ENCODE data around the gene CDC40.

Gene CDC40

DNA sequence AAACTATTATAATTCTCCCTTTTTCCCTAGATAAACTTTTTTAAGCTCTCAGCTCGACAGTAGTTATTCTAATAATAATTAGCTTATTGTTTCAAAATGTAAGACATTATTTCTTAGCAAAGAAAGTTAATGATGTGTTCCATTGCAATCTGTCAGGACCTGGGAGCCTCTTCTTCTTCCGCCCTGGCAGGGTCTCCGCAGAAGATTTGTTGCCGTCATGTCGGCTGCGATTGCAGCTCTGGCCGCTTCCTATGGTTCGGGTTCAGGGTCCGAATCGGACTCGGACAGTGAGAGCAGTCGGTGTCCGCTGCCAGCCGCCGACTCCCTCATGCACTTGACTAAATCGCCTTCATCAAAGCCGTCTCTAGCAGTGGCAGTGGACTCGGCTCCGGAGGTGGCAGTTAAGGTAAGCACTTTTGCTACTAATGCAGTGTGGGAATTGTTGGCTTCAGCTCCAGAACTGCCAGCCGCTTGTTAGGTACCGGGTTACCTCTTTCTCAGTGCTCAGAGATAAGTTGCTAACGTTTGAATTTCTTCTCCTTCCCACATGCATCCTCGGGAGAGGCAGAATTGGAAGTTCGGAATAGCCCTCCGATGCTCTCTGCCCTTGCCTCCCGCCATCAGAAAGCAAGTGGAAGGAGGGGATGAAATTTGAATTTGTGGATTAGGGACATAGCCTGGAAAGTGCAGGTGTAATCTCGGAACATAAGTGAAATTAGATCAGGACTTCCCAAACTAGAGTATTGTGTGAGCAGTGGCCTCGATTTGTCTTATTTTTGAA is at the start of gene CDC40:
CDC40 (plus strand) TSS at position 200 of the 781 bp plus-strand sequence; CDS start at position 218, 18 bp downstream.
- in situ Hi-C loops (cut with HindIII; ENCODE audit: low sequenced_read_pairs): no loop called here

DNA sequence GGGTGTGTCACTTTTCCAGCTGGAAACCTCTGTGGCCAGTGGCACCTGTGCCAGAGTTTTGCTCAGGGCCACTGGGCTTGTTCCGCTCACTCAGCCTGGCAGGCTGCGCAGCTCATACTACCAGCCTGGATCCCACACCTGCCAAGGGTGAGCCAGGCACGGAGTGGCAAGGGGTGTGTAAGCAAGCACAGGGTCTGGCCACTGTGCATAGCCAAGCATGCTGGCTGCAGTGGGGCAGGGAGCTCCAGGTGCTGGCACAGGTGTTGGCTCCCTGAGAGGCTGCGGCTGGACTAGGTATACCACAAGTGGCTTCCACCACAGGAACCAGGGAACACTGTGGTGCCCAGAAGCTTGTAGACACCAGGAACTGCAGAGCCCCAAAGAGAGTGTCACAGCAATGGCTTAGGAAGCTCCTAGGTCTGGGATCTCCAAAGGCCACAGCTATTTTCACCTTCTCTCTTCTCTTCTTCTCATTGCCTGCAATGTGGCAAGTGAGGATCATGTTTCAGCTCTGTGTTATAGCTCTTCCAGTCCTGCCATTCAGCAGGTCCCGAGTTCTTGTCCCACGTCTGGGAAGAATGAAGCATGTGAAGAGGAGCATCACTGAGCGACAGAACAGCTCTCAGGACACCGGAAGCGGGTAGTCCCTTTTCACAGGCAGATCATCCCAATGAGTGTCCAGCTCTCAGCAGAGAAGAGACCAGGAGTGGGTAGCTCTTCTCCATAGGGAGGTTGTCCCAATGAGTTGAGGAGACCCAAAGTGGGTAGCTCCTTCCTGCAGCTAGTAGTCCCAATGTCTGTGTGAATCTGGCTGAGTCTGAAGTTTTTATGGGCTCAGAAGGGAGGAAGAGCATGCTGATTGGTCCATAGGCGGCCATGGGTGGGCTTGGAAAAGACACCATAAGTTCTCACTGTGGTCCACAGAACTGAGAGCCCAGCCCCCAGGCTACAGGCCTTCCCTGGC is 42.0 kb upstream of the CDC40 start:
- in situ Hi-C loops (cut with HindIII; ENCODE audit: low sequenced_read_pairs): no loop called here

- in situ Hi-C loops (cut with HindIII; ENCODE audit: low sequenced_read_pairs): no loop called here
Measured at GRCh38 chr6:110139052-110139451, 41.2 kb upstream of the CDC40 start.

DNA sequence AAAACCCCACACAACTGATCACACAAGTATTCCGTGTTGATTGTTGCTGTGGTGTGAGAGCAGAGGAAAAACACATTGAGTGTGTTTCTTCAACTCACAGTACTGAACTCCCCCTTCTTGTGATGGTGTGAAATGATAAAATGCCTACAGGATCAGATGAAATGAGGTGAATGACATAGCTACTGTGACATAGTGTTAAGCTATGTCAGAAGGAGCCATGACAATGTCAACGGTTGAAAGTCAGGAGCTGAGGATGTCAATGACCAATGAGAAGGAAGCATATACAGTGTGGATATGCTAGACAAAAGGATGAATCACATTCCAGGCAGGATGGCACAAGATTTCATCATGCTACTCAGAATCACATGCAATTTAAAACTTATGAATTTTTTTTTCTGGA is 39.6 kb upstream of the CDC40 start:
- in situ Hi-C loops (cut with HindIII; ENCODE audit: low sequenced_read_pairs): no loop called here

GRCh38 chr6:110147870-110148269 is 32.4 kb upstream of the CDC40 start:
- in situ Hi-C loops (cut with HindIII; ENCODE audit: low sequenced_read_pairs): no loop called here

DNA sequence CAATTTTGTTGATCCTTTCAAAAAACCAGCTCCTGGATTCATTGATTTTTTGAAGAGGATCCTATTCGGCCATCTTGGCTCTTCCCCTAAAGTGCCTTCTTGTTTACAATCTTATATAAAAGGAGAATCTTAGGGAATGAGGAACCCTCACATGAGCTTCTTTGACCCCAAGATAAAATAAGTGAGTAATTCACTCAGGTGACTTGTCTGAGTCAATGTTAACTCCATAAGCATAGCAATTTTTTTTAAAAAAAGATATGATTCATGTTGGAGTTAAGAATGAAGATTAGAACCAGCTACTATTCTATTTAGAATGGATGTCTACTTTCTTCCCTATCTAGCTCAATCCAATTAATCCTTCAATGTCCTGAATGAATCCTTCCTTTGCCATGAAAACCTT is 21.7 kb upstream of the CDC40 start:
- in situ Hi-C loops (cut with HindIII; ENCODE audit: low sequenced_read_pairs): no loop called here

DNA sequence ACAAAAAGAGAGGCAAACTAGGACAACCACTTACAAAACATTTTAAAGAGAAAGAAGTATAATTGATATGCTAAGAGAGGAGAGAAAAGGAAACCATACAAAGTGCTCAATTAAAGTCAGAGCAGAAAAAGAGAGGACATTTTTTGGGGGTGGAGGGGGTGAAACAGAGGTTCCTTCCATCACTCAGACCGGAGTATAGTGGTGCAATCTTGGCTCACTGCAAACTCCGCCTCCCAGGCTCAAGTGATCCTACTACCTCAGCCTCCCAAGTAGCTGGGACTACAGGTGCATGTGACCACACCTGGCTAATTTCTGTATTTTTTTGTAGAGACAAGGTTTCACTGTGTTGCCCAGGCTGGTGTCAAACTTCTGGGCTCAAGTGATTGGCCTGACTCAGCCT is 10.1 kb upstream of the CDC40 start:
- in situ Hi-C loops (cut with HindIII; ENCODE audit: low sequenced_read_pairs): loop anchor here (10.0 kb wide), 1 partner anchor 215 kb away; no protein-coding TSS in a partner anchor

- in situ Hi-C loops (cut with HindIII; ENCODE audit: low sequenced_read_pairs): loop anchor here (10.0 kb wide), 1 partner anchor 211 kb away; no protein-coding TSS in a partner anchor
Measured at GRCh38 chr6:110173506-110174132, 6.6 kb upstream of the CDC40 start.

- in situ Hi-C loops (cut with HindIII; ENCODE audit: low sequenced_read_pairs): loop anchor here (10.0 kb wide), 1 partner anchor 206 kb away; no protein-coding TSS in a partner anchor
Measured at GRCh38 chr6:110178626-110179405, 1.4 kb upstream of the CDC40 start.

DNA sequence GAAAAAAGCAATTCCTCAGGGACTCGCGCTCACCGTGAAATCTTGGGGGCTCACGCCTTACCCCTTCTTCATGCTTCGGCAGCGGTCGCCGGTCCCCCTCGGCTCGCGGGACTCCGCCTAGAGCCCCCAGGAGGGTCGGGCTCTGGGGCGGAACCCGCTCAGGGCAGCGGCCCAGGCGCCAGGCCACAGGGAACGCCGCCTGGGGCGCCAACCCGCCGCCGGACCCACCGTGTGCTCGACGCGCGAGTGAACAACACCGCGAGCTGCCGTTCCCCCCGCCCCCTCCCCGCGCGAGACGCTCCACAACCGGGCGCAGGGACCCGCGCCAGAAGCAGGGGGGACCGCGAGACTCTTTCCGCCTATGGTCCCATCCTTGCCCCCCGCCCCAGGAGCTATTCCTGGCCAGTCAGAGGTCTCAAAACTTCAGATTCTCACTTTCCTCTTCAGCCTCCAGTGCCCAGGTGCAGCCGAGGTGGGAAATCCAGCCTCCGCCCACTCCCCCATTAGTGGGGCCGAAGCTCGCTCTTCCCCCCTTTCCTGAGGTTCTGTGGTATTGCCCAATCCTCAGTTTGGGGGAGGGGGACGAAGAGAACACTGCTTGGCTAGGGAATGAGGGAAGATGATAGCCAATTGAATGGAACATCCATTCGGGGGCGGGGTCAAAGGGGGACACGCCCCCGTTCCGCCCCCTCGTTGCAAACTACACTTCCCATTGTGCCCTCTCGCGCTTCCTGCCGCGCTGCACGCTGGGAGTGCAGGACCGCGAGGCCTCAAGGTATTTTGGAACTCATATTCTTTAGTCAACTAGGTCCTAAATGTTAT is 610 bp upstream of the CDC40 start, which contains the start of gene WASF1:
WASF1 (minus strand) TSS at position 265 of the 822 bp plus-strand sequence. CDS start 52,069 bp downstream, outside the sequence.
- in situ Hi-C loops (cut with HindIII; ENCODE audit: low sequenced_read_pairs): loop anchor here (10.0 kb wide), 1 partner anchor 205 kb away; no protein-coding TSS in a partner anchor

GRCh38 chr6:110181131-110182030 is 1.2 kb downstream of the CDC40 start:
- in situ Hi-C loops (cut with HindIII; ENCODE audit: low sequenced_read_pairs): no loop called here

DNA sequence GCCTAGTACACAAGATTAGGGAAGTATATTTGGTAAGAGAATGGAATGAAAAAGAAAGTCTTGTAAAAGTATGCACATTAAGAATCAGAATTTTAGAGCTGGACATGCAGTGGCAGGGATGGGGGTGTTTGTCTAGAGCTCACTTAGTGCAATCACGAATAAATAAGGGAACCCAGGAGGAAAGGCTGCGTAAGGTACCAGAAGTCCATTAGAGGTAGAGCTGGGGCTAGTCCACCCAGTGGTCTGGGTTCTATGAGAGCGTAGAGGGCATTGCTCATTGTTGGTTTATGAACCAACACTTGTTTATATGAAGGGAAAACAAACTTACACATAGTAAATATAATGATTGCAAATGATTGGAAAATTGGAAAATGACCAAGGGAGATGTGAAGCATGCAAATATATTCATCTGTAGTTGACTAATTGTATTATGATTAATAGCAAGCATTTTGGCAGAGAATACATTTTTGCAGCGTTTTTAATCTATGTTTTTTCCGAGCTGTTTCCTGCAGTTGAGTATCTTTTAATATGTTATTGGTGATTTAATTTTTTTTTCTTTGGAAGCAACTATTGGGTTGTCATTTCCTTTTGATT is 3.2 kb downstream of the CDC40 start:
- in situ Hi-C loops (cut with HindIII; ENCODE audit: low sequenced_read_pairs): no loop called here

- in situ Hi-C loops (cut with HindIII; ENCODE audit: low sequenced_read_pairs): no loop called here
Measured at GRCh38 chr6:110185879-110186278, 5.7 kb downstream of the CDC40 start.

DNA sequence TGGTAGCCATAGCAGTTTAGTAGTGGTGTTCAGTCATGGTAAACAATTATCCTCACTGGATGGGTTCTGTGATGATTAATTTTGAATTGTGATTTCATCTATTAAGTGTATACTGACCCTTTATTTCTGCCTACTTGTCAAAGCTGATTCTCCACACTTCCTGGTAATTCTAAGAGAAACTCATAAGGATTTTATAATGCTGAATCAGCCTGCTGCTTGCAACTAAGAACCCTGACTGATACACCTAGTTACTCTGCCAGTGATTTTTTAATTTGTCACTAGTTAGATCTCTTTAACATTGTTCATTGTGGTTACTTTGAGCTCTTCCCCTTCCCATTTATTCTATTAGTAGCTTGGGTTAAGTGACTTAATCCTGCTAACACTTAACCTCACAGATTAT is 8.6 kb downstream of the CDC40 start:
- in situ Hi-C loops (cut with HindIII; ENCODE audit: low sequenced_read_pairs): no loop called here

GRCh38 chr6:110190726-110191125 is 10.5 kb downstream of the CDC40 start:
- in situ Hi-C loops (cut with HindIII; ENCODE audit: low sequenced_read_pairs): no loop called here

GRCh38 chr6:110191477-110191876 is 11.2 kb downstream of the CDC40 start:
- in situ Hi-C loops (cut with HindIII; ENCODE audit: low sequenced_read_pairs): no loop called here

- in situ Hi-C loops (cut with HindIII; ENCODE audit: low sequenced_read_pairs): no loop called here
Measured at GRCh38 chr6:110195639-110196038, 15.4 kb downstream of the CDC40 start.

DNA sequence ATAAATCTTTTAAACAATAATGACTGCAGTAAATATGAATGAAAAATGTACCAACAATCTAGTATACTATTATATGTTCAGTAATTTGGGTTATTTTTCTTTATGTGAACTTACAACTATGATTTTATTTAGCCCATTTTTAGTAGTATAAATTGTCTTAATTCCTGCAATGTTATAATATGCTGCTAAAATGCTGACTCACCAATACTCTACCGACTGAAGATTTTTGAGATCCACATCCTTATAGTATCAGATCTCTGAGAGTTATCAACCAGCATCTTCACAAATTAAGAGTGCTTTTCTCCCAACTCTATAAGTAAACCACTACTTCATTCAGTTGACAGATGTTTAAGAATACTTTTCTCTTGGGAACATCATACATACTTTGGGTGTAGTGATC is 16.6 kb downstream of the CDC40 start:
- in situ Hi-C loops (cut with HindIII; ENCODE audit: low sequenced_read_pairs): no loop called here
